GM12873 (cell line): ENCODE data around the gene ETS2.

Experiments used
- TF ChIP-seq, protein P1 (sequence below): IDR thresholded peaks from 2 replicates; pipeline ENCODE4 v1.5.1; 2012; ENCODE audit warnings: low read depth, mild to moderate bottlenecking, moderate library complexity, low read length, control low read depth; ENCODE audit not compliant: insufficient read depth; ENCODE audit errors: missing control alignments

Gene ETS2

DNA sequence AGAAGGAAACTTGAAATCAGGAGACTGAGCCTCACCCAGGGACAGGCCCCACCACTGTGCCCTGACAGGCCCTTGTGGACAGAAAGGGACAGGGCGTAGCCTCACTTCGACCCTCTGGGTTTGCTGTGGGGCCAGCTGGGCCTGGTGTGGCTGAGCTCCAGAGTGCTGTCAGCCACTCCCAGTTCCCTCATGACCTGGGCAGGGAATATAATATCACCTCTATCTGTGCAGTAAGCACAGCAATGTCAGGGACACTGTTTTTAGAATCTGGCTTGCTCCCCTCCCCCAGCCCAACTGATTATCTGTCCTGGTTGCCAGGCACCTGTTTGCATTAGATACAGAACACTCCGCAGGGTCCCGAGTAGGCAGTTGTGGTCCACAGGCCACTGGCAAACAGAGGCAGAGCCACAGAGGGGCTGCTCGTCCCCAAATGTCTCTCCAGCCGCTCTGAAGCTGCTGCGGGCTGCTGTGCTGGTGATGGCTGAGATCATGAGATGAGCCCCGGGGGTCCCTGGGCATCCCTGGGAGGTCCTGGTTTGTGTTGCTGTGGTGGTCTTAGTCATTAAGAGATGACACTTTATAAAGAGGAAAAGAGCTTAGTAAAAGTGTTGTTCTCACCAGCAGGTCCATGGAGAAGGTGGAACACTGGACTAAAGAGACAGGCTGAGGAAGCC, 51.6 kb downstream of the ETS2 start:
- TF ChIP-seq, protein P1, sequence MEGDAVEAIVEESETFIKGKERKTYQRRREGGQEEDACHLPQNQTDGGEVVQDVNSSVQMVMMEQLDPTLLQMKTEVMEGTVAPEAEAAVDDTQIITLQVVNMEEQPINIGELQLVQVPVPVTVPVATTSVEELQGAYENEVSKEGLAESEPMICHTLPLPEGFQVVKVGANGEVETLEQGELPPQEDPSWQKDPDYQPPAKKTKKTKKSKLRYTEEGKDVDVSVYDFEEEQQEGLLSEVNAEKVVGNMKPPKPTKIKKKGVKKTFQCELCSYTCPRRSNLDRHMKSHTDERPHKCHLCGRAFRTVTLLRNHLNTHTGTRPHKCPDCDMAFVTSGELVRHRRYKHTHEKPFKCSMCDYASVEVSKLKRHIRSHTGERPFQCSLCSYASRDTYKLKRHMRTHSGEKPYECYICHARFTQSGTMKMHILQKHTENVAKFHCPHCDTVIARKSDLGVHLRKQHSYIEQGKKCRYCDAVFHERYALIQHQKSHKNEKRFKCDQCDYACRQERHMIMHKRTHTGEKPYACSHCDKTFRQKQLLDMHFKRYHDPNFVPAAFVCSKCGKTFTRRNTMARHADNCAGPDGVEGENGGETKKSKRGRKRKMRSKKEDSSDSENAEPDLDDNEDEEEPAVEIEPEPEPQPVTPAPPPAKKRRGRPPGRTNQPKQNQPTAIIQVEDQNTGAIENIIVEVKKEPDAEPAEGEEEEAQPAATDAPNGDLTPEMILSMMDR = no peak

DNA sequence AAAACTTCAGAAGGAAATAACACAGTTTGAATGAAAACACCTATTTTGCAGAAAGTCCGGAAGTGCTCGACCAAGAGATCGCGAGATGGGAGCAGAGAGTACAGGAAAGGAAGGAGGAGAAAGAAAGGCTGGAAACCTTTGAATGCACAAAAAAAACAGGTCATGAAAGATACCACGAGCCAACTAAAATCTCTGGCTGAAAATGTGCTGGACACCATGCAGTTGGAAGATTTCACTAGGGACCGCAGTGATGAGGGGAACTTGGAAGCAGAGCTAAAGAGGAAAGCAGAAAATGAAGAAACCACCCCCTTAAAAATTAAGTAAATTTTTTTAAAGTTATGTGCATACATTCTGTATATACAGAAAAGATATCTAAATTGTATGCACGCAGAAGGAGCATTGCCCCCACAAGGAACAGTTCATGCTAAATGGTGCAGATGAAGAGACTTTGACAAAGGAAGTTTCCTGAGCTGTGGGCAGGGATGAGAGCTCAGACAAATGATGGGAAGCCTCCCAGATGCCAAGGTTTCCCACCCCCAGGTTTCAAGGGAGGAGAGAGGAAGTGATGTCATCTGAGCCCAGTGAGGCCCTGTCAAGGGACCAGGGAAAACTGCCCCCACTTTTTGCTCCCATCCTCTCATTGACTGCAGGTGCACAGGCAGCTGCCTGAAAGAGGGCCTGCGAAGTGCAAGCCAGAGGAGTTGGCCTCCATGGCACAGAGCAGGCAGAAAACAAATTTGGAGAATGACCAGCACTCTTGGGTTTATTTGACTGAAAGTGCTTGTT, 52.5 kb downstream of the ETS2 start:
- TF ChIP-seq, protein P1 = no peak

DNA sequence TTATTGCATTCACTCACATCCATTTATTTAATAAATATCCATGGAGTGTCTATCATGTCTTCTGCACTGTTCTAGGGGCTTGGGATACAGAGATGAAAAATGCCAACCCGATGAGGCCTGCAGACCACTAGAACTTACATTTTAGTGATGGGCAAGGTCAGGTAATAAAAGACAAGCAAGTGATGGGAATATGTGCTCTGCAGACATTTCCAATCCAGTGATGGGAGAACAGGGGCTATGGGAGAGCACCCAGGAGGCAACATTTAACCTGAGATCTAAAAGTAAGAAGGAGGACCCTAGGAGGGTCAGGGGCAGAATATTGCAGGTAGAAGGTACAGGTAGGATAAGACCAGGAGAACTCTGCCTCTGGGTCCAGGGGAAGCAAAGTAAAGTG, 53.1 kb downstream of the ETS2 start:
- TF ChIP-seq, protein P1 = no peak

DNA sequence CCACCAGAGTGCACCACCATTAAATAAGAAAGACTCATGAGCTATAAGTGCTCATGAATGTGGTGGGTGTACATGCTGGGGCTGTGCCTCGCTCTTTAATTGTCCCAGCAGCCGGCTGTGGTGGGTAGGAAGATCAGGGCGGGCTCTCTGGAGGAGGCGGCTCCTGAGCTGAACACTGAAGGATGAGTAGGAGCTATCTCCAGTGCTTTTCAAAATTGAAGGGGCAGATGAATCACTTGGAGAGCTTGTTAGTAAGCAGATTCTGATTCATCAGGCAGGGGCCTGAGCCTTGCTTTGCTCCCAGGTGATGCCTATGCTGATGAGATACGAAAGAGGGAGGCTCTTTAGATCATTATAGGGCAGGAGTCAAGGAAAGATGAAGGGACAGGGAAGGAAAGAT, 54.1 kb downstream of the ETS2 start:
- TF ChIP-seq, protein P1 = no peak

- TF ChIP-seq, protein P1 = no peak
Measured at GRCh38 chr21:38861056-38861455, 55.3 kb downstream of the ETS2 start.

GRCh38 chr21:38861989-38862683, 56.4 kb downstream of the ETS2 start:
- TF ChIP-seq, protein P1 = no peak

DNA sequence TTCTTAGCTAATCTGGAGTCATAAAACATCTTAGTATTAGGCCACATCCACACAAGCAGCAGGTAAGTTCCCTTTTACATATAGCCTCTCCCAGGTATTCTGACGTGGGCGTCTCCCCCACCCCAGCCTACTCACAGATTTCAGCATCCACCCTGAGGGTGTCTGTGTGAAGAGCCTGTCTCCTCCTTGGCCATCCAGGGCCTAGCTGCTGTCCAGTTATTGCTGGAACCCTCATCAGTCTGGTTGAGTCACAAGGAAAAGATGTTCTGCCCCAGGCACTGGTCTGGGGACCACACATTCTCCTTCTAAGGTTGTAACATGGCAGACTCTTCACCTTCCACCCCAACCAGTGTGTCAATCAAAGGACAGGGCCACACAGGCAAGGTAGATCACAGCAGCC, 57.6 kb downstream of the ETS2 start:
- TF ChIP-seq, protein P1 = no peak
